Measurements from ENCODE around the gene SCLT1.

Gene SCLT1

GRCh38 chr4:128957459-128957858 lies 135.9 kb downstream of the SCLT1 start:
- DNase-seq (ENCODE audit: low read depth) = no peak

GRCh38 chr4:128955751-128956150 lies 137.6 kb downstream of the SCLT1 start:
- no peak for DNase-seq (ENCODE audit: low read depth)

GRCh38 chr4:128954941-128955340 lies 138.4 kb downstream of the SCLT1 start:
- no peak for DNase-seq (ENCODE audit: low read depth)

DNA sequence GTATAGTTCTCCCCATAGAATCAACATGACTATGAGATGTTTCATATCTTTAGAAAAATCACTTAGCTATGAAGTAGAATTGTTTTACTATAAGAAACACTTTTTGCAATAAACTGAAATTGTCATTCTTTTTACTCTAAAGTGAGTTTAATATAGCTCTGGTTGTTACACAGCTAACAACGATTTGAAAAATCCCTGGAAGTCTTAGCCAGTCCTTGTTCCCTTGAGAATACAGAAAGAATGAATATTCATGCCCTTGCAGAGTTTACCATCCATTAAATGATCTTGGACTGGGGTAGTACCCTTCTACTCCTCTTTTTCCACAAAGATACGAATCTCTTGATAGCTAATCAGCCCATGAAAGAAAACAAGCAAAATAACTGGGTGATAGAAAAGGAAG lies 142.0 kb downstream of the SCLT1 start:
- no peak for DNase-seq (ENCODE audit: low read depth)

- no peak for DNase-seq (ENCODE audit: low read depth)
Measured at GRCh38 chr4:128950796-128951195, 142.5 kb downstream of the SCLT1 start.

- DNase-seq (ENCODE audit: low read depth) = no peak
Measured at GRCh38 chr4:128946916-128947315, 146.4 kb downstream of the SCLT1 start.

DNA sequence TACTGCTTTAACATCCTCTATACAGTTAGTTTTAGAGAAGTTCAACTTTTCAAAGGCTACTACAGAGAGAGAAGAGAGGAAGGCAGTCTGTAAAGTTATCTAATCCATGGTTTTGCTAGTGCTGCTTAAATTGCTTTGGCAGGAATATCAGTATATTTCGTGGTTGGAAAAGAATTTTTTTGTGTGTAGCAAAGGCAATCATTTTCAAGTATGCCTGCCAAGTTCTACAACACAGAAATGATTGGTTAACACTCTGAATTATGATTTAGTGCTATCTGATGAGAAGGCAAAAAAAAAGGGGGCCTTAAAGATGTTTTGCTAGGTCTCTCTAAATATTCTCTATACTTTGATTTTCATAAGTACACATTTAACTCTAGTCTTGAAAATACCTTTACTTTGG lies 150.7 kb downstream of the SCLT1 start:
- DNase-seq (ENCODE audit: low read depth) = no peak

- no peak for DNase-seq (ENCODE audit: low read depth)
Measured at GRCh38 chr4:128940971-128941370, 152.4 kb downstream of the SCLT1 start.

DNA sequence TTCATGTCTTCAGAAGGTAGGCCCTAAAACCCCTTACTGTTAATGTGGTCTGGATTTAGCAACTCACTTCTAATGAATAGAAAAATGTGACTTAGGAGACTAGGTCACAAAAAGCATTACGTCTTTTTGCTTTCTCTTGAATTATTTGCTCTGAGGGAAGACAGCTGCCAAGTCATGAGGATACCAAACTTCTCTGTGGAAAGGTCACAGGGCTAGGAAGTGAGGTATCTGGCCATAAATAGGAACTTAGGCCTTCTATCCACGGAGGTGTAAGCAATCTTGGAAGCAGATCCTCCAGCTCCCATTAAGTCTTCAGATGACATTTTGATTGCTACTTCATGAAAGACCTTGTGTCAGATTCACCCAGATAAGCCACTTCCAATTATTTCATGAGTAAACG lies 163.3 kb downstream of the SCLT1 start:
- no peak for DNase-seq (ENCODE audit: low read depth)

DNA sequence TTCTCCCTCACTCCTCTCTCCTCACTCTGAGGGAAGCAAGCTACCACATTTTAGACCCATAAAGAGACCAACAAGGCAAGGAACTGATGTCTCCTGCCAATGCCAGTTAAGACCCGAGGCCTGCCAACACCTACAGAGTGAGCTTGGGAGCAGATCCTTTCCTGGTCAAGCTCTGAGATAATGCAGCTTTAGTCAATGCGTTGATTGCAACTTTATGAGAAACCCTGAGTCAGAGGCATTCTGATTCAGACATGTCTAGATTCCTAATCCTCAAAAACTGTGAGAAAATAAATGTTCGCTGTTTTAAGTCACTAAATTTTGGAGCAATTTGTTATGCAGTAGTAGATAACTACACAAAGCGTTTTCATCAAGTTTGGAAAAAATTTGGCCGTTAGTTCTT lies 168.4 kb downstream of the SCLT1 start:
- DNase-seq (ENCODE audit: low read depth) = no peak

- no peak for DNase-seq (ENCODE audit: low read depth)
Measured at GRCh38 chr4:128921954-128922353, 171.4 kb downstream of the SCLT1 start.

GRCh38 chr4:128917781-128918180 lies 175.6 kb downstream of the SCLT1 start:
- DNase-seq (ENCODE audit: low read depth) = no peak

DNA sequence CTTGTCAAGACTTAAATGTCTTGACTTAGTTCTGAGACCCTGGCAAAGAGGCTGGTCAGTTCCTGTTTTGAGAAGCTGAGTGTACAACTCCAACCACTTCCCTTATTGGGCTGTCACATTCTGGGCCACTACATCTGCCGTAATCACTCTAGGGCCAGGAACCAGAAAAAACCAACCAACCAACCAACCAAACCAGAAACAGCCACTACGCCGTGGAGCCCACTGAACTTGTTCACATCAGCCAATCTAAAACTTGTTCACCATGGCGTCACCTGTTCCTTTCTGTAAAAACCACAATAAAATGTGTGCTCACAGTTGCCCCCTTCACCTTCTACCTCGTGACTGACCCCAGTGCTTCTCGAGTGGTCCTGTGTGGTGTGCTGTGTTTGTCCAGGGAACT lies 176.5 kb downstream of the SCLT1 start:
- no peak for DNase-seq (ENCODE audit: low read depth)

GRCh38 chr4:128915544-128915943 lies 177.8 kb downstream of the SCLT1 start:
- DNase-seq (ENCODE audit: low read depth) = no peak

GRCh38 chr4:128913228-128913627 lies 180.1 kb downstream of the SCLT1 start:
- no peak for DNase-seq (ENCODE audit: low read depth)

DNA sequence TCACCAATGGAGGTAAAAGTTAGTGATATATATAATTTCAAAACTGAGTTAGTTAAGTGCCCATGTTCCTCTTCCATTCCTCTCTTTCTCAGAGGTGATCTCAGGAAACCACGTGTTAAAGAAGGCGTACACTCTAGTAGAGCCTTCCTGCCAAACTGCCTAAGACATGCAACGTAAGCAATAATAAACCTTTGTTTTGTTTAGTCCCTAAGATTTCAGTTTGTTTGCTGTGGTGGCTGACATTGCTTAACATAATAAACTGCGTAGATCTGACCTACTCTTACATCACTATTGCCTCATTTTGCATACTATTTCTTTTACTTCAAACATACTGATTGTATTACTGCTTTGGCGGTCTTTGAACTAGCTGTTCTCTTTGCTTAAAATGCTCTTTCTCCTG lies 184.6 kb downstream of the SCLT1 start:
- DNase-seq (ENCODE audit: low read depth) = no peak

DNA sequence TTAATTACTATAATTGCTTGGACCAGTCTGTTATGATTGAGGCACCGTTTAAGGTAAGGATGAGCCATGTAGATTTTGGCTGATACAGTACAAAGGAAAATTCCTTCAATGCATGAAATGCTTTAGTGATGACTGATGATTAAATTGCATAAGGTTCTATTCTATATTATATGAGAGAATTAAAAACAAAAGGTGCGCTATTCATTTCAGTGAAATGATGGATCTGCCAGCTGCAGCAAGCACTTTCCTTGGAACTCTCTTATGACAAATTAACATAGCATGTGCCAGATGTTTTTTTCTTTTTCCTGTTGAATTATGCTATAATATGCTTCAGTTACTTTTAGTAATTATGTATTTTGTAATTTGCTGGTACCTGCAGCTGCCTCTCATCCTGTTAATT lies 185.4 kb downstream of the SCLT1 start:
- no peak for DNase-seq (ENCODE audit: low read depth)

- DNase-seq (ENCODE audit: low read depth) = no peak
Measured at GRCh38 chr4:128906581-128906980, 186.8 kb downstream of the SCLT1 start.

DNA sequence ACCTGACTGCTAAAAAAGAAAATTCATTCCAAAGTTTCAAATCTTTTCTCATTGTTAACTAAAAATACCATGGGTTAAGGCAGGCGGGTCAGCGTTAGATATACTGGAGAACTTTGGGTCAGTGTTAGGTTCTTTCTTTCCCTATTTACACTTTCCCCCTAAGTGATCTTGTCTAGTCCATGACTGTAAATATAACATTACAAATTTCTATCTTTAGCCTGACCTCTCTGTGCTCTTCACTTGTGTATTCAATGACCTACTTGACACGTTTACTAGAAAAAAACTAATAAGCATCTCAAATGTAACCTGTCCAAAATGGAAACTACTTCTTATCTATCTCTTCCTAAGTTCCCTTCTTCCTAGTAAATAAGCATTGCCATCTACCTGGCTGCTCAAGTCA lies 188.5 kb downstream of the SCLT1 start:
- no peak for DNase-seq (ENCODE audit: low read depth)

DNA sequence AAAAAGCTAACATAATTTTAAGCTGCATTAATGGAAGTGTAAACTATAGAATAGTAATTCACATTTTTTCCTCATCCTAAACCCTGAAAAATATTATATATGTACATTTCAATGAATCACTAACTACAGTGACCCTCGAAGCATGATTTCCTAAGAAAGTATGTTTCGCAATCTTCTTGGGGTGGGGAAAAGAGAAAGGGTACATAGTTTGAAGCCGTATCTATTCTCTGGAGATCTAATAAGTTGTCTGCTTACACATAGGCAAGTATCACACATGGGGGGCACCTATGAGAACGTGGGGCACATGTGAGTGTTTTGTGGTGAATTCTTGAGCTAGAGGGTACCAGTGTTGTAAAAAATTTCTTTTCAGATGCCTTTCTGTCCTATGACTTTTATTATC lies 212.7 kb downstream of the SCLT1 start:
- DNase-seq (ENCODE audit: low read depth) = no peak

GRCh38 chr4:128879971-128880370 lies 213.4 kb downstream of the SCLT1 start:
- no peak for DNase-seq (ENCODE audit: low read depth)

GRCh38 chr4:128879283-128879682 lies 214.1 kb downstream of the SCLT1 start:
- no peak for DNase-seq (ENCODE audit: low read depth)

GRCh38 chr4:128877934-128878333 lies 215.4 kb downstream of the SCLT1 start:
- no peak for DNase-seq (ENCODE audit: low read depth)

DNA sequence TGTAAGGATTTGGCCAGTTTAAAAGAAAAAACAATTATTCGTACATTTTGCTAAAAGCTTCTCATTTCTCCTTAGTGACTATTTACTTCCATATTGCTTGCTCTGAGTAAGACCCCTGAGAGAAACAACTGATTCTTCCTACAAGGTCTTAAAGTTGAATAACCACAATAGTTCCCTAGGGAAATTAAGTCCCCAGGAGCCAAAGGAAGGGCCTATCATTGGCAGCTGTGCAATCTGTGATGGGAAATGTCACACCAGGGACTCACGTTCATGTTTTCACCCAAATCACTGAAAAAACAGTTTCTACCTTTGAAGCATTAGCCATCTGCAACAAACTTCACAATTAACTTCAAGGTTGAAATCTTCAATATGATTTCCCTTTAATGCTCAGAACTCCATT lies 217.1 kb downstream of the SCLT1 start:
- no peak for DNase-seq (ENCODE audit: low read depth)

GRCh38 chr4:128871948-128872347 lies 221.4 kb downstream of the SCLT1 start:
- DNase-seq (ENCODE audit: low read depth) = no peak
